Measurements from ENCODE around the gene CACNB4. TPM values are rescaled to one million over a fixed set of nuclear protein-coding genes. Genes with fewer than 3 reads are reported as not detected.

The CACNB4 gene
- total and polyA plus RNA-seq, 8 donors = 0.34 to 1.3 (median 0.70) TPM

GRCh38 chr2:151905963-151906632 is 192.7 kb downstream of the CACNB4 start:
- intact Hi-C loops (cut with DNase I) = no loop called here
- FAIRE-seq (no peak), ATAC-seq (no peak), DNase-seq (no peak)
- Histone ChIP-seq H3K27me3 (no peaks in the 10 kb centered on the region), H3K9me3 (no peaks in the 10 kb centered on the region), H3K4me1 (no peaks in the 10 kb centered on the region), H3K36me3 (no peaks in the 10 kb centered on the region), H3K27ac (no peak overlapping the region), H3K4me3 (no peak overlapping the region)
- no peak for TF ChIP-seq CTCF (IDR thresholded peaks at IDR 0.05)
- 87 to 88% methylated on average over 2 of the region's 2 CpGs for WGBS, 2 donors

GRCh38 chr2:151904807-151905206 is 194.0 kb downstream of the CACNB4 start:
- Histone ChIP-seq H3K36me3 (no peaks in the 10 kb centered on the region), H3K4me3 (no peak overlapping the region), H3K27ac (no peak overlapping the region), H3K4me1 (no peaks in the 10 kb centered on the region), H3K9me3 (no peaks in the 10 kb centered on the region), H3K27me3 (no peaks in the 10 kb centered on the region)
- FAIRE-seq = no peak
- peak in 1 of 4 donors; percentile 64 for ATAC-seq
- DNase-seq = no peak
- no peak for TF ChIP-seq CTCF (IDR thresholded peaks at IDR 0.05)
- intact Hi-C loops (cut with DNase I) = no loop called here
- WGBS, 2 donors = 84 to 86% methylated on average over 4 of the region's 4 CpGs

GRCh38 chr2:151904021-151904420 is 194.8 kb downstream of the CACNB4 start:
- Histone ChIP-seq H3K4me3 (no peak overlapping the region), H3K27ac (no peak overlapping the region), H3K9me3 (no peaks in the 10 kb centered on the region), H3K4me1 (no peaks in the 10 kb centered on the region), H3K36me3 (no peaks in the 10 kb centered on the region), H3K27me3 (no peaks in the 10 kb centered on the region)
- no peak for TF ChIP-seq CTCF (IDR thresholded peaks at IDR 0.05)
- no peak for FAIRE-seq
- DNase-seq = no peak
- intact Hi-C loops (cut with DNase I) = no loop called here
- ATAC-seq = peak in 2 of 4 donors; percentile 20 to 59
- 17 to 27% methylated on average over 4 of the region's 4 CpGs for WGBS, 2 donors

GRCh38 chr2:151902829-151903228 is 196.0 kb downstream of the CACNB4 start:
- TF ChIP-seq CTCF (IDR thresholded peaks at IDR 0.05) = no peak
- FAIRE-seq (no peak), ATAC-seq (no peak), DNase-seq (no peak)
- H3K36me3 ChIP-seq = no peaks in the 10 kb centered on the region
- intact Hi-C loops (cut with DNase I) = no loop called here
- no peak overlapping the region for H3K4me3 ChIP-seq
- WGBS, 2 donors = 42 to 52% methylated on average over 3 of the region's 3 CpGs
- no peaks in the 10 kb centered on the region for H3K9me3 ChIP-seq
- H3K27ac ChIP-seq = no peak overlapping the region
- no peaks in the 10 kb centered on the region for H3K27me3 ChIP-seq
- H3K4me1 ChIP-seq = no peaks in the 10 kb centered on the region

- Histone ChIP-seq H3K27me3 (no peaks in the 10 kb centered on the region), H3K4me1 (no peaks in the 10 kb centered on the region), H3K27ac (no peak overlapping the region), H3K4me3 (no peak overlapping the region), H3K9me3 (no peaks in the 10 kb centered on the region), H3K36me3 (no peaks in the 10 kb centered on the region)
- ATAC-seq (no peak), DNase-seq (no peak), FAIRE-seq (no peak)
- no peak for TF ChIP-seq CTCF (IDR thresholded peaks at IDR 0.05)
- intact Hi-C loops (cut with DNase I) = no loop called here
- 71 to 75% methylated on average over 6 of the region's 6 CpGs for WGBS, 2 donors
These were observed 198.5 kb downstream of the CACNB4 start for GRCh38 chr2:151900331-151900730.

Measured in pancreas (tissue), 10 donors.